ENCODE data around the gene BSG.

The BSG gene

GRCh38 chr19:539429-540030, 32.9 kb upstream of the BSG start:
- in situ Hi-C loops (cut with MboI; ENCODE audit: low sequenced_read_pairs) = no loop called here

DNA sequence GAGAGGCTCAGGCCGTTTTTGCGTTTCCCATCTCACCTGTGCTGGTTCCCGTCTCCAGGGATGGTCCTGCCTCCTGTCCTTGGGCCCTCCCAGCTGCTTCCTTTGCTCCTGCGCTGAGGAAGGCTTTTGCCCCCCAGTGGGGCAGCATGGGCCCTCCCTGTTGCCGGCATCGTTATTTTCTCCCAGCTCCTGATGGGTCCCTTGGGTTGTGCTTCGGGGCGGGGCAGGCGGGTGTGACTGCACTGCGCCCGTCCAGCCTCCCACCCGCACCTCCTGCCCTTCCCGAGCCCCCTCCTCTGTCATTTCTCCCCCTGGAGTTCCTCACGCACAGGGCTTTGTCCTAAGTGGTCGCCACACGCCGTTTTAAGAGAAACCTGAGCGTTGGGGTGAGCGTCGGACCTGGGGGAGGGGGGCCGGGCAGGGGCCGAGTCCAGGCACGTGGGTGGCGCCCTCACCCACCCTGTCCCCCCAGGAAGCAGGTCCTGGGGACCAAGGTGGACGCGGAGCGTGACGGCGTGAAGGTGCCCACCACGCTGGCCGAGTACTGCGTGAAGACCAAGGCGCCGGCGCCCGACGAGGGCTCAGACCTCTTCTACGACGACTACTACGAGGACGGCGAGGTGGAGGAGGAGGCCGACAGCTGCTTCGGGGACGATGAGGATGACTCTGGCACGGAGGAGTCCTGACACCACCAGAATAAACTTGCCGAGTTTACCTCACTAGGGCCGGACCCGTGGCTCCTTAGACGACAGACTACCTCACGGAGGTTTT, 31.3 kb upstream of the BSG start:
- in situ Hi-C loops (cut with MboI; ENCODE audit: low sequenced_read_pairs) = no loop called here

- in situ Hi-C loops (cut with MboI; ENCODE audit: low sequenced_read_pairs) = no loop called here
Observed at GRCh38 chr19:541699-542098, 30.7 kb upstream of the BSG start.

GRCh38 chr19:542173-542866, 30.1 kb upstream of the BSG start:
- in situ Hi-C loops (cut with MboI; ENCODE audit: low sequenced_read_pairs) = no loop called here

- in situ Hi-C loops (cut with MboI; ENCODE audit: low sequenced_read_pairs) = no loop called here
Observed at GRCh38 chr19:543910-544608, 28.3 kb upstream of the BSG start, which contains the start of gene GZMM. Gene GZMM, plus strand, starts transcription at chr19:544053. Its CDS starts 19 bp downstream, at chr19:544072.

DNA sequence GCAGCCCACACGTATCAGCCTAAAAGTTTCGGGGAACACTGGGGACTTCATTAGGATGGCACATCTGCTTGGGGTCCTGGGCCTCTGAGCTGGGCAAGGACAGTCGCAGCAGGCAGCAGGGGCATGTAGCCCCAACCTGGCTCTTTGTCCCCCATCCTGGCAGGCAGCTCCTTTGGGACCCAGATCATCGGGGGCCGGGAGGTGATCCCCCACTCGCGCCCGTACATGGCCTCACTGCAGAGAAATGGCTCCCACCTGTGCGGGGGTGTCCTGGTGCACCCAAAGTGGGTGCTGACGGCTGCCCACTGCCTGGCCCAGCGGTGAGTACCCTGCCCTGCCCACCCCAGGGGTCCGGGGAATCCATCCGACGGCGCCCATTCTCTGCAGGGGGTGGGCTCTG, 25.3 kb upstream of the BSG start:
- in situ Hi-C loops (cut with MboI; ENCODE audit: low sequenced_read_pairs) = no loop called here

- in situ Hi-C loops (cut with MboI; ENCODE audit: low sequenced_read_pairs) = no loop called here
Observed at GRCh38 chr19:547836-548720, 24.3 kb upstream of the BSG start.

DNA sequence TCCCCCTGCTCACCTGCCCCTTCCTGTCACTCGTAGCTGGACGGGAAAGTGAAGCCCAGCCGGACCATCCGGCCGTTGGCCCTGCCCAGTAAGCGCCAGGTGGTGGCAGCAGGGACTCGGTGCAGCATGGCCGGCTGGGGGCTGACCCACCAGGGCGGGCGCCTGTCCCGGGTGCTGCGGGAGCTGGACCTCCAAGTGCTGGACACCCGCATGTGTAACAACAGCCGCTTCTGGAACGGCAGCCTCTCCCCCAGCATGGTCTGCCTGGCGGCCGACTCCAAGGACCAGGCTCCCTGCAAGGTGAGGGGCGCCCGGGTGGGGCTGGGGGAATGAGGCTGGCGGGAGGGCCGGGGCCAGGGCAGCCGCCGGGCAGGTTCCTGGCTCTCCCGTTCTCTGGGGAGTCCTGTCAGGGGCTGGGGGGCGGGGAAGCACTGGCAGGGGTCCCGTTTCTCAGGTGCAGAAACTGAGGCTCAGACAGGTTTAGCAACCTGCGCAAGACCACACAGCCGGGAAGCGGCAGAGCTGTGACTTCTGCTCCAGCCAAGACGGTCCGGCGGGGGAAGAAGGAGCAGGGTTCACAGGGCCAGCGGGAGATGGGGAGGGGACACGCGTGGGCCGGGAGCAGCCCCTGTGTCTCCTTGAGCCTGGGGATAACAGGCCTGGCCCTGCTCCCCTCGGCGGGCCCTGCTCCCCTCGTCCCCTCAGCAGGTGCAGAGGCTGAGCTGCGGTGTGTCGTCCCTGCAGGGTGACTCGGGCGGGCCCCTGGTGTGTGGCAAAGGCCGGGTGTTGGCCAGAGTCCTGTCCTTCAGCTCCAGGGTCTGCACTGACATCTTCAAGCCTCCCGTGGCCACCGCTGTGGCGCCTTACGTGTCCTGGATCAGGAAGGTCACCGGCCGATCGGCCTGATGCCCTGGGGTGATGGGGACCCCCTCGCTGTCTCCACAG, 23.2 kb upstream of the BSG start:
- in situ Hi-C loops (cut with MboI; ENCODE audit: low sequenced_read_pairs) = no loop called here

DNA sequence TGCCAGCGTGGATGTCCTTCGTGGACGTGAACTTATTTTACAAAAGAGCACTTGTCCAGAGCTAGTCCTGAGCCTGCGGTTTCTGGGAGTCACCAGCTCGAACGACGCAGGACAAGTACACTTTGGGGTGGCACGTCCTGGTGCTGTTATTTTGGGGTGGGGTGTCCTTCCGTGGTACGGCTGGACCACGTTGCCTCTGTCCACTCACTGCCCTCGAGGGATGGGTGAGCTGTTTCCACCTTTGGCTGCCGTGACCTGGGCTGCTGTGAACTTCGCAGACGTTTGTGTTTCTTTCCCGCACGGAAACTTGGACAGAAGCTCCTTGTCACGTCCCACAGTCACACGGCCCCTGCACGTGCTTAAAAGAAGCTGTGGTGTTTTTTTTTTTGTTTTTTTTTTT, 17.6 kb upstream of the BSG start:
- in situ Hi-C loops (cut with MboI; ENCODE audit: low sequenced_read_pairs) = no loop called here

DNA sequence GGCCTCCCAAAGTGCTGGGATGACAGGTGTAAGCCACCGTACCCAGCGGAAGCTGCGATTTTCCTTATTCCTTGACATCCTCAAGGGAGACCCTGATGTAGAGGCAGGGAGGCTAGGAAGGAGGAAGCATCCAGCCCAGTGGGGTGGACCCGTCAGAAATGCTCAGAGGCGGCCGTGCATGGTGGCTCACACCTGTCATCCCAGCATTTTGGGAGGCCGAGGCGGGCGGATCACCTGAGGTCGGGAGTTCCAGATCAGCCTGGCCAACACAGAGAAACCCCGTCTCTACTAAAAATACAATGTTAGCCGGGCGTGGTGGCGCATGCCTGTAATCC, 17.0 kb upstream of the BSG start:
- in situ Hi-C loops (cut with MboI; ENCODE audit: low sequenced_read_pairs) = no loop called here

GRCh38 chr19:556611-557382, 15.6 kb upstream of the BSG start:
- in situ Hi-C loops (cut with MboI; ENCODE audit: low sequenced_read_pairs) = no loop called here

DNA sequence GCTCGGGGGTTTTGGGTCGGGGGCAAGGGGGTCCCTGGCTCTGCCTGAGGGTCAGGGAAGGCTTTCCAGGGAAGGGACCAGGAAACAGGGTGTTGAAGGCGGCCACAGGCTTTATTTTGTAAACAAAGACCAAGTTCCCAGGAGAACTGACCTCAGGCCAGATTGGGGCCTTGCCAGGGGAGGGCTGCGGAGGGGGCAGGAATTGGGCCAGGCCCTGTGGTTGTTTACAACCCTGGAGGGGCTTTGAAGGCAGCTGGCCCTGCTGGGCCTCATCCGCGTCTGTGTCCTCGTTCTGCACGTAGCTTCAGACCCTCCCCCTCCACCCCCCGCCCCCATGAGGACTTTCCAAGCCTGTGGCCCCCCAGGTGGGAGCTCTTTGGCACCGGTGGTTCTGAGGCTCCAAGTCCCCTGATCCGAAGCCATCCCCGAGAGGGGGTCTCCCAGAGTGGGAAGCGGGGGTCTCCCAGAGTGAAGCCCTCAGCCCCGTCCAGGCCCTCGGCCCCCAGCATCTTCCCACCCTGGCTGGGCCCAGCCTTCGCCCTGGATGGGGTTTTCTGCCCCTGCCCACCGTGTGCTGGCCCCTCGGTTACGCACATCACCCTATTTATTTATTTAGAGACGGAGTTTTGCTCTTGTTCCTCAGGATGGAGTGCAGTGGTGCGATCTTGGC, 13.5 kb upstream of the BSG start:
- in situ Hi-C loops (cut with MboI; ENCODE audit: low sequenced_read_pairs) = no loop called here

GRCh38 chr19:560121-560520, 12.3 kb upstream of the BSG start:
- in situ Hi-C loops (cut with MboI; ENCODE audit: low sequenced_read_pairs) = no loop called here

GRCh38 chr19:566403-566802, 6.0 kb upstream of the BSG start:
- in situ Hi-C loops (cut with MboI; ENCODE audit: low sequenced_read_pairs) = no loop called here

DNA sequence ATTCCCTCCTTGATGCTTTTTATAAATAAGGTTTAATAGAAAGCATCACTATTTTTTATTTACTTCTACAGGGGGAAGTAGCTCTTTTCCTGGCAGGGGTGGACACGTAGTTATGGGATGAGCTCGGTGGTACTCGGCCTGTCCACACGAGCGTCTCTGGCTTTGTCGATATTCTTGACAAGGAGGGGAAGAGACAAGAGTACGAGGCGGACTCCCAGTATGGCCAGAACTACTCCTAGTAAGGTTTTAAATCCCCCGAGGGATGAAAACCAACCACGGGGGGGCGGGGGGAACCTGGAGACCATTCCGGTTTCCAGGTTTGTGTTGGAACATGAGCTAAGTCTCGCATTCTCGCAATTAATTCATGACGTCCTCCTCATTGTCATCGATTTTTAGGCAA, 5.6 kb upstream of the BSG start:
- in situ Hi-C loops (cut with MboI; ENCODE audit: low sequenced_read_pairs) = no loop called here

GRCh38 chr19:567296-567900, 5.0 kb upstream of the BSG start:
- in situ Hi-C loops (cut with MboI; ENCODE audit: low sequenced_read_pairs) = no loop called here

- in situ Hi-C loops (cut with MboI; ENCODE audit: low sequenced_read_pairs) = no loop called here
Observed at GRCh38 chr19:570251-570686, 2.1 kb upstream of the BSG start.
